HCT116 (cell line): ENCODE measurements around the gene SPDYE16. TPM values are rescaled to one million over a fixed set of nuclear protein-coding genes. Genes with fewer than 3 reads are reported as not detected.
"Not testable (repeated sequence)": the region's sequence is repeated elsewhere in the genome, so short reads cannot be mapped to it uniquely, and the experiment has no call there.

ENCODE experiments used
- ATAC-seq: fragments of 200-7000 bp; cut with Tn5 transposase; 2 replicates; pipeline ENCODE4 v1.9.1; 2020; ENCODE audit warnings: mild to moderate bottlenecking, moderate library complexity
- BruUV-seq: library from RNA; stranded (reverse); fragments of 400-500 nt; replicated peaks from 2 replicates; lab custom pipeline; 2021; lab: Mats Ljungman, UMichigan
- CTCF ChIA-PET: fragments of 300-600 bp; sonication (Branson Sonifier 250); formaldehyde crosslinking; loops from one replicate; lab custom pipeline; 2021; ENCODE audit warnings: antibody characterized with exemption; lab: Charles Lee
- POLR2A ChIA-PET: fragments of 300-600, 350-600 bp; sonication (Branson Sonifier 250); formaldehyde crosslinking; loops from one replicate; lab custom pipeline; 2021; ENCODE audit warnings: antibody characterized with exemption; lab: Charles Lee
- RAD21 ChIA-PET, 2 experiments: fragments of 300-600 bp; sonication (Branson Sonifier 250); formaldehyde crosslinking; loops; one replicate each; lab custom pipeline; 2023; ENCODE audit warnings: low total read pairs in 2 of 2; ENCODE audit not compliant: uncharacterized antibody in 2 of 2, unreplicated experiment in 2 of 2, low non-redundant PET in 1 of 2; lab: Charles Lee
- DNase-seq: peaks from one replicate; pipeline ENCODE4 v3.0.0-alpha.2; 2010; ENCODE audit warnings: low read depth, low spot score
- H2AFZ ChIP-seq: fragments of 200-600 bp; shearing (Covaris generic), sonication (generic); 2 replicates; pipeline ENCODE4 v1.6.1; 2017; ENCODE audit warnings: low read depth, mixed run types, mixed read lengths, antibody characterized with exemption, low read length; ENCODE audit not compliant: poor library complexity, severe bottlenecking
- H3K27ac ChIP-seq: 2 replicates; pipeline ENCODE4 v1.5.1; 2012; ENCODE audit warnings: low read depth, low read length
- H3K27me3 ChIP-seq: fragments of 200-600 bp; sonication (generic); 2 replicates; pipeline ENCODE4 v1.6.1; 2016; ENCODE audit warnings: mixed run types, low read length, mixed read lengths; ENCODE audit not compliant: insufficient read depth
- H3K36me3 ChIP-seq, 2 experiments: fragments of 200-500 bp in 1 of 2; fragments of 200-600 bp in 1 of 2; sonication (Bioruptor generic) in 1 of 2; sonication (generic) in 1 of 2; 2 replicates each; pipeline versions ENCODE4 v1.5.1 to v1.6.1; 2014 to 2016; ENCODE audit warnings: low read length in 2 of 2, inconsistent platforms in 1 of 2, mixed read lengths in 1 of 2, mixed run types in 1 of 2; ENCODE audit not compliant: insufficient read depth in 2 of 2, control insufficient read depth in 1 of 2
- H3K4me1 ChIP-seq, 2 experiments: fragments of 200-600 bp in 1 of 2; sonication (generic) in 1 of 2; 2 replicates each; pipeline versions ENCODE4 v1.5.1 to v1.6.1; 2012 to 2017; ENCODE audit warnings: low read length in 2 of 2, inconsistent platforms in 1 of 2, mild to moderate bottlenecking in 1 of 2, mixed read lengths in 1 of 2, mixed run types in 1 of 2, moderate library complexity in 1 of 2; ENCODE audit not compliant: insufficient read depth in 2 of 2, control insufficient read depth in 1 of 2
- H3K4me2 ChIP-seq: fragments of 200-600 bp; sonication (generic); 2 replicates; pipeline ENCODE4 v1.6.1; 2017; ENCODE audit warnings: mixed run types, low read length, mixed read lengths
- H3K4me3 ChIP-seq, 2 experiments: fragments of 200-600 bp in 1 of 2; sonication (generic) in 1 of 2; replicated peaks in 1 of 2; 2 replicates each; pipeline ENCODE4 v1.5.1; 2011 to 2016; ENCODE audit warnings: low read length in 2 of 2, control low read depth in 1 of 2, low read depth in 1 of 2, mild to moderate bottlenecking in 1 of 2, mixed read lengths in 1 of 2, mixed run types in 1 of 2
- H3K79me2 ChIP-seq: fragments of 200-600 bp; sonication (generic); 2 replicates; pipeline ENCODE4 v1.6.1; 2017; ENCODE audit warnings: mild to moderate bottlenecking, mixed run types, low read length, moderate library complexity, mixed read lengths; ENCODE audit not compliant: insufficient read depth
- H3K9ac ChIP-seq: fragments of 200-600 bp; sonication (generic); 2 replicates; pipeline ENCODE4 v1.6.1; 2016; ENCODE audit warnings: low read length, mixed read lengths
- H3K9me2 ChIP-seq: fragments of 200-600 bp; sonication (generic), shearing (Covaris generic); 2 replicates; pipeline ENCODE4 v1.6.1; 2017; ENCODE audit warnings: mixed run types, mild to moderate bottlenecking, moderate library complexity; ENCODE audit not compliant: insufficient read depth
- H3K9me3 ChIP-seq, 2 experiments: fragments of 200-500 bp in 1 of 2; fragments of 200-600 bp in 1 of 2; sonication (Bioruptor generic) in 1 of 2; sonication (generic) in 1 of 2; 2 replicates each; pipeline ENCODE4 v1.6.1; 2014 to 2017; ENCODE audit warnings: low read length in 2 of 2, mixed read lengths in 2 of 2, inconsistent platforms in 1 of 2, low read depth in 1 of 2, mild to moderate bottlenecking in 1 of 2, mixed run types in 1 of 2, moderate library complexity in 1 of 2; ENCODE audit not compliant: control insufficient read depth in 1 of 2, insufficient read depth in 1 of 2
- H4K20me1 ChIP-seq: fragments of 200-600 bp; sonication (generic), shearing (Covaris generic); 2 replicates; pipeline ENCODE4 v1.6.1; 2017; ENCODE audit warnings: mixed run types, mild to moderate bottlenecking, moderate library complexity; ENCODE audit not compliant: insufficient read depth
- POLR2AphosphoS5 ChIP-seq: IDR thresholded peaks from 2 replicates; pipeline ENCODE4 v1.6.1; 2011; ENCODE audit warnings: mild to moderate bottlenecking, low read depth, low read length, moderate library complexity
- intact Hi-C: fragments of 100-400 bp; cut with micrococcal nuclease; formaldehyde crosslinking; loops from 2 replicates; pipeline ENCODE4 v1.10.0; 2022
- total RNA-seq: library from RNA; stranded (reverse); gene quantifications from one replicate; pipeline ENCODE4 v1.2.1, GENCODE V29; 2021; ENCODE audit not compliant: unreplicated experiment

The SPDYE16 gene
- total RNA-seq, 1 experiment from 2014 or later: not detected

GRCh38 chr7:76511911-76512885, 30.9 kb downstream of the SPDYE16 start:
- CTCF ChIA-PET, H3K9me2 ChIP-seq, POLR2A ChIA-PET, H3K27me3 ChIP-seq, RAD21 ChIA-PET, H4K20me1 ChIP-seq, intact Hi-C loops, DNase-seq, H2AFZ ChIP-seq, H3K36me3 ChIP-seq, H3K9me3 ChIP-seq, H3K79me2 ChIP-seq: not testable (repeated sequence)
- Histone ChIP-seq H3K4me2 (peak overlapping the region; percentile 70), H3K27ac (peak overlapping the region; percentile 66), H3K4me3 (peak overlapping the region; percentile 42 to 48), H3K4me1 (peaks cover 22 to 27% of the 10 kb centered on the region in 2 experiments), H3K9ac (peak overlapping the region; percentile 53)
- TF ChIP-seq POLR2AphosphoS5: 0 out of 2 replicates have a peak, but pooled peaks have one; percentile 35
- ATAC-seq: peak; percentile 93
- BruUV-seq: TSS peak; percentile 72

DNA sequence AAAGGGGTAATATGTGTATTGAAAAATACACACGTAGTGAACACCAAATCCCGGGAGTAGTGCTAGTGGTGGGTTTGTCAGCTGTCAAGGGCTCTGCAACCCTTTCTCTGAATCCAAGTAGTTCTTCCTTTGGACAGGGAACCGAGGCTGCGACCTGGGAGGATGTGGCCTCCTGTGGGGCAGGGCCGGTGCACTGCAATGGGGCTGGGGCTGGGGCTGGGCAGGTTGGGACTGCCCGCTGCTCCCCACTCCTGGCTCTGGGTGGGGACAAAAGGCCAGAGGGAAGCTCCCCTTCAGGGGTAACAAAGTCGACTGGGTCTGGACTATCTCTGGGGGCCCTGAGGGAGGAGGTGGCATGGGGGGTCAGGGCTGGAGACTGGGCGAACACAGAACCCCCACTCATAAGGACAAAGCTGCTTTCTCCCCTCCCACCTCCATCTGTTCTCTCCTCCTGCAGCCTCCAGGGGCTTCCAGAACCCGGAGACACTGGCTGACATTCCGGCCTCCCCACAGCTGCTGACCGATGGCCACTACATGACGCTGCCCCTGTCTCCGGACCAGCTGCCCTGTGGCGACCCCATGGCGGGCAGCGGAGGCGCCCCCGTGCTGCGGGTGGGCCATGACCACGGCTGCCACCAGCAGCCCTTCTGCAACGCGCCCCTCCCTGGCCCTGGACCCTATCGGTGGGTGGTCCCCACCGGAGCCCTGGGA, 31.7 kb downstream of the SPDYE16 start:
- intact Hi-C loops, DNase-seq, CTCF ChIA-PET, RAD21 ChIA-PET, H2AFZ ChIP-seq, H3K36me3 ChIP-seq, H3K9me2 ChIP-seq, BruUV-seq, H3K79me2 ChIP-seq, ATAC-seq, POLR2A ChIA-PET, H3K27me3 ChIP-seq, H4K20me1 ChIP-seq, H3K9me3 ChIP-seq: not testable (repeated sequence)
- peaks cover 22 to 27% of the 10 kb centered on the region in 2 experiments for H3K4me1 ChIP-seq
- peak overlapping the region; percentile 42 to 48 for H3K4me3 ChIP-seq
- H3K27ac ChIP-seq: peak overlapping the region; percentile 35; the same call in 1 of the 2 replicates
- H3K4me2 ChIP-seq: peak overlapping the region; percentile 50
- H3K9ac ChIP-seq: peak overlapping the region; percentile 53; the same call in 1 of the 2 replicates
